A549 (cell line): ENCODE measurements around the gene CTSF.

Experiments used
- CTCF ChIP-seq: fragments of >200 bp; sonication (Bioruptor Twin); formaldehyde crosslinking; IDR thresholded peaks from 3 replicates; pipeline ENCODE4 v1.5.1; 2016
- EP300 ChIP-seq, 2 experiments: fragments of >200 bp; sonication (Bioruptor Twin); formaldehyde crosslinking; IDR thresholded peaks; 2 replicates in 1 of 2; 3 replicates in 1 of 2; pipeline ENCODE4 v1.6.1; 2016 to 2017
- POLR2A ChIP-seq: IDR thresholded peaks from 2 replicates; pipeline ENCODE4 v1.6.1; 2012; ENCODE audit warnings: mild to moderate bottlenecking, low read length
- REST ChIP-seq: fragments of 200-600 bp; sonication (generic); IDR thresholded peaks from 2 replicates; pipeline ENCODE4 v1.6.1; 2016; ENCODE audit warnings: antibody characterized with exemption, mild to moderate bottlenecking, moderate library complexity

DNA sequence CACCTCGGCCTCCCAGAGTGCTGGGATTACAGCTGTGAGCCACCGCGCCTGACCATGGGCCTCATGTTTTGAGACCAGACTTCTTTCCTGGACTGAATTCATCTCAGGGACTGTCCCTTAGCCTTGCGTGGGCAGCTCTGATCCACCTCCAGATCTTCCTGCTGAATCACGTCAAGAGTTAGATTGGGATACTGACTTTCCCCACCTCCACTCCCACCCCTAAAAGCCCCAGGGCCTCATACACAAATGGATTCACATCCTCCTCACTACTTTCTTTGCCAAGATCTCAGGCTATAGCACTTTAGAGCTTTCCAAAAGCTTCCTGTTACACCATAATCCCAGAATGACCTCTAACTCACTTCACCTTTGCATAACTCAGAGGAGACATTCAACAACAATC, 12.4 kb upstream of the CTSF start:
- TF ChIP-seq EP300 (IDR thresholded peaks at IDR 0.05) (no peak), CTCF (no peak), POLR2A (no peak), REST (no peak)
